Measurements from ENCODE around the gene TMEM229B. TPM values are rescaled to one million over a fixed set of nuclear protein-coding genes. Genes with fewer than 3 reads are reported as not detected.

The TMEM229B gene
- total and polyA plus RNA-seq, 4 donors = 0.28 to 4.8 (median 2.3) TPM

DNA sequence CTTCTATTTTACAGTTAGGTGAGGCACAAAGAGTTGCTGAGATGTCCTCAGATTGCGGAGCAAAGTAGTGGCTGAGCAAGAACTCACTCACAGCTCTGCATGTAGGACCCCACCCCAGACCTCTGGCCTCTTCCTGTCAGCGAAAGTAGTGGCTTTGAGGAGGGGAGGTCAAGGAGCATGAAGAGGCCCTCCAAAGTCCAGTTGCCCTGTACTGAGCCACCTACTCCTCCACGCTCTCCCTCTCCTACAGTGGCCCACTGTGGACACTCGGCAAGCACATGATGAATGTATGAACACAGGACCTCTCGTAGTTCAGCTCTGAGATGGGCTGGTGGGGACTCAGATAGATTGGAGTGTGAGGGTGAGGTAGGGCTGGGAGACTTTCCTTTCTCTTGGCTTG, 39.2 kb upstream of the TMEM229B start:
- intact Hi-C loops (cut with DNase I) = no loop called here
- Histone ChIP-seq H3K4me3 (ENCODE audit: low read length in 2 of 2) (no peak overlapping the region), H3K9me3 (ENCODE audit: control insufficient read depth, low read length) (no peaks in the 10 kb centered on the region), H3K36me3 (ENCODE audit: control insufficient read depth in 1 of 2, insufficient read depth in 2 of 2, low read length in 1 of 2) (no peaks in the 10 kb centered on the region), H3K4me1 (ENCODE audit: control insufficient read depth in 1 of 2, insufficient read depth in 2 of 2, low read length in 2 of 2) (no peaks in the 10 kb centered on the region), H3K27ac (ENCODE audit: low read depth in 1 of 2, low read length in 2 of 2) (no peak overlapping the region), H3K27me3 (ENCODE audit: control insufficient read depth in 1 of 2, insufficient read depth in 2 of 2, low read length in 1 of 2) (no peaks in the 10 kb centered on the region)
- WGBS, 2 donors = 81 to 85% methylated on average over 5 of the region's 5 CpGs
- DNase-seq (no peak), ATAC-seq (ENCODE audit: low FRiP score) (no peak)

DNA sequence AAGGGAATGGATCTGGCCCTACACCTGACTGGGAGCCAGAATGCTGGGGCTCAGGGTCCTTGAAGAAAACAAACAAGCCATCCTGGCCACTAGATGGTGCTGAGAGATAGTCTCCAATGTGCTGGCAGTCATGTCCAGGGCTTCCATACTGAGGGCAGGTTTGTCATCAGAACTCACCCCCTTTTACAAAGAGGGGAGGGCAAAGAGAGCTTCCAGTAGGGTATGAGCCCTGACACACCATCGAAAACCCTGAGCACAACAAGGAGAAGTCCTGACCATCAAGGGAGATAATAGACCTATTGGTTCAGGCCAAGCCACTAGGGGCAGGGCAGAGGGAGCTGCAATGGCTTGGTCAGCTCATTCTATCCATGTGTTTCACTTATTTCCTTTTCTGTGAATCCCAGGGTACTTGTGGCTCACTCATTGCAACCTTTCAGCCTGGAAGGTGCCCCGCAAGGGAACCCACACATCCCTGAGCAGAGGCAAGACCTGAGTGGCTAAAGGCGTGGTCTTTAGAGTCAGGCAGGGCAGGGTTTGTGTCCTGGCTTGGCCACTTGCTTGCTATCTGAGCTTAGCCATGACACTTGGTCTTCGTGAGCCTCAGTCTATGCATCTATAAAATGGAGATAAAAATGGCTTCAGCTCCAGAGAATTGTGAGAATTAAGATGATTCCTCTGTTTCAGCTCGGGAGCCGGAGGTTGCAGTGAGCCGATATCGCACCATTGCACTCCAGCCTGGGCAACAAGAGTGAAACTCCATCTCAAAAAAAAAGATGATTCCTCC, 38.3 kb upstream of the TMEM229B start:
- Histone ChIP-seq H3K27me3 (ENCODE audit: control insufficient read depth in 1 of 2, insufficient read depth in 2 of 2, low read length in 1 of 2) (no peaks in the 10 kb centered on the region), H3K36me3 (ENCODE audit: control insufficient read depth in 1 of 2, insufficient read depth in 2 of 2, low read length in 1 of 2) (no peaks in the 10 kb centered on the region), H3K4me1 (ENCODE audit: control insufficient read depth in 1 of 2, insufficient read depth in 2 of 2, low read length in 2 of 2) (no peaks in the 10 kb centered on the region), H3K27ac (ENCODE audit: low read depth in 1 of 2, low read length in 2 of 2) (no peak overlapping the region), H3K9me3 (ENCODE audit: control insufficient read depth, low read length) (no peaks in the 10 kb centered on the region), H3K4me3 (ENCODE audit: low read length in 2 of 2) (no peak overlapping the region)
- ATAC-seq (ENCODE audit: low FRiP score) (no peak), DNase-seq (peak in 1 of 2 donors; percentile 46)
- WGBS, 2 donors = 78 to 79% methylated on average over 8 of the region's 8 CpGs
- intact Hi-C loops (cut with DNase I) = no loop called here

DNA sequence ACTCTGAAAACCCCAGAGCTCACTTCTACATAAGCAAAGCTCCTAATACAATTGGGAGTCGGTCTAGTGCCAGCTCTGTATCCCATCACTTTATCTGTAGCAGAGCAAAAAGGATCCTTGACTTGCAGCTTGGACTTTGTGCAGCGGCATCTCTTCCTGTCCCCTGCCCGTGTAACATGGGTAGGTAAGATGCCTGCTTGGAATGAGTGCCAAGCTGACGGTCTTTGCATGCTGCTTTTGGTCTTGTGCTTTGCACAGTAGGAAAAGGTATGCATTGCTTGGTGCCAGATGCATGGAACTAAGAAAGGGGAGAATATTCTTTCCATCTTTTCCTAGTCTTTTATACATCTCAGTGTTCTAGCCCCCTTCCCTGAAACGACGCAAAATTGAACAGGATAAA, 37.7 kb upstream of the TMEM229B start:
- intact Hi-C loops (cut with DNase I) = no loop called here
- Histone ChIP-seq H3K36me3 (ENCODE audit: control insufficient read depth in 1 of 2, insufficient read depth in 2 of 2, low read length in 1 of 2) (no peaks in the 10 kb centered on the region), H3K9me3 (ENCODE audit: control insufficient read depth, low read length) (no peaks in the 10 kb centered on the region), H3K4me3 (ENCODE audit: low read length in 2 of 2) (no peak overlapping the region), H3K4me1 (ENCODE audit: control insufficient read depth in 1 of 2, insufficient read depth in 2 of 2, low read length in 2 of 2) (no peaks in the 10 kb centered on the region), H3K27me3 (ENCODE audit: control insufficient read depth in 1 of 2, insufficient read depth in 2 of 2, low read length in 1 of 2) (no peaks in the 10 kb centered on the region), H3K27ac (ENCODE audit: low read depth in 1 of 2, low read length in 2 of 2) (no peak overlapping the region)
- WGBS, 2 donors = 51 to 59% methylated on average over 6 of the region's 6 CpGs
- no peak for ATAC-seq (ENCODE audit: low FRiP score)
- no peak for DNase-seq

DNA sequence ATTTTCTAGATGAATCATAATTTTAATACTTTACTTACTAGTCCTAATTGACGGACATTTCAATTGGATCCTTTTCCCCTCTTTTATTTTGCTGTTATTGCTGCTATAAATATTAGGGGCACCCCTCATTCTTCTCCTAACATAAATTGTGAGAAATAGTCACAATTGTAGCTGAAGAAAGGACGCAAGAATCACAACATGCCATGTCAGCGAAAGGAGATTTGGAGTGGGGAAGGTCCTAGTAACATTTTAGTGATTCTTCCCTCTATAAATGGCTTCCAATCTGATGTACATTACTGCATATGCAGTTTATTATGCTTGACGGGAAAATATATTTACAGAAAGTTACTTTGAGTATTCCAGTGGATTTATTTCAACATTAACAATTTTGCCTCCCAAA, 36.9 kb upstream of the TMEM229B start:
- Histone ChIP-seq H3K36me3 (ENCODE audit: control insufficient read depth in 1 of 2, insufficient read depth in 2 of 2, low read length in 1 of 2) (no peaks in the 10 kb centered on the region), H3K4me3 (ENCODE audit: low read length in 2 of 2) (no peak overlapping the region), H3K27me3 (ENCODE audit: control insufficient read depth in 1 of 2, insufficient read depth in 2 of 2, low read length in 1 of 2) (no peaks in the 10 kb centered on the region), H3K4me1 (ENCODE audit: control insufficient read depth in 1 of 2, insufficient read depth in 2 of 2, low read length in 2 of 2) (no peaks in the 10 kb centered on the region), H3K27ac (ENCODE audit: low read depth in 1 of 2, low read length in 2 of 2) (no peak overlapping the region), H3K9me3 (ENCODE audit: control insufficient read depth, low read length) (no peaks in the 10 kb centered on the region)
- ATAC-seq (ENCODE audit: low FRiP score) (no peak), DNase-seq (no peak)
- intact Hi-C loops (cut with DNase I) = no loop called here
- 80 to 81% methylated on average over 4 of the region's 4 CpGs for WGBS, 2 donors

DNA sequence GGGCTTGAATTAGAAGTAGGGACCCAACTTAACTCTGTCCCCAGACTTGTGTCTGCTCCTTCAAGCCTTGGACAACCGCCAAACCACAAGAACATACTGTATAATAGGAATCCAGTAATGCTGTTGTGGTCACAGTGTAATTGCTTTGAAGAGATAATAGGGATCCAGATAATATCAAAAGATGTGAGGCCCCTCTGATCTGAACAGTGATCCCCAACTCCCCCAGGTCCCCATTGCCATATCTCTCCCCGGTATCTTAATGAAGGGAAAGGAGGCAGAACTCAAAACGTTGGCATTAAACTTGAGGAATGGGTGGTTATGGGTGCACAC, 36.1 kb upstream of the TMEM229B start:
- H3K9me3 ChIP-seq (ENCODE audit: control insufficient read depth, low read length) = no peaks in the 10 kb centered on the region
- 65 to 70% methylated on average over 3 of the region's 3 CpGs for WGBS, 2 donors
- ATAC-seq (ENCODE audit: low FRiP score) (no peak), DNase-seq (no peak)
- no peak overlapping the region for H3K4me3 ChIP-seq (ENCODE audit: low read length in 2 of 2)
- H3K36me3 ChIP-seq (ENCODE audit: control insufficient read depth in 1 of 2, insufficient read depth in 2 of 2, low read length in 1 of 2) = no peaks in the 10 kb centered on the region
- H3K27me3 ChIP-seq (ENCODE audit: control insufficient read depth in 1 of 2, insufficient read depth in 2 of 2, low read length in 1 of 2) = no peaks in the 10 kb centered on the region
- no peak overlapping the region for H3K27ac ChIP-seq (ENCODE audit: low read depth in 1 of 2, low read length in 2 of 2)
- no peaks in the 10 kb centered on the region for H3K4me1 ChIP-seq (ENCODE audit: control insufficient read depth in 1 of 2, insufficient read depth in 2 of 2, low read length in 2 of 2)
- intact Hi-C loops (cut with DNase I) = no loop called here

DNA sequence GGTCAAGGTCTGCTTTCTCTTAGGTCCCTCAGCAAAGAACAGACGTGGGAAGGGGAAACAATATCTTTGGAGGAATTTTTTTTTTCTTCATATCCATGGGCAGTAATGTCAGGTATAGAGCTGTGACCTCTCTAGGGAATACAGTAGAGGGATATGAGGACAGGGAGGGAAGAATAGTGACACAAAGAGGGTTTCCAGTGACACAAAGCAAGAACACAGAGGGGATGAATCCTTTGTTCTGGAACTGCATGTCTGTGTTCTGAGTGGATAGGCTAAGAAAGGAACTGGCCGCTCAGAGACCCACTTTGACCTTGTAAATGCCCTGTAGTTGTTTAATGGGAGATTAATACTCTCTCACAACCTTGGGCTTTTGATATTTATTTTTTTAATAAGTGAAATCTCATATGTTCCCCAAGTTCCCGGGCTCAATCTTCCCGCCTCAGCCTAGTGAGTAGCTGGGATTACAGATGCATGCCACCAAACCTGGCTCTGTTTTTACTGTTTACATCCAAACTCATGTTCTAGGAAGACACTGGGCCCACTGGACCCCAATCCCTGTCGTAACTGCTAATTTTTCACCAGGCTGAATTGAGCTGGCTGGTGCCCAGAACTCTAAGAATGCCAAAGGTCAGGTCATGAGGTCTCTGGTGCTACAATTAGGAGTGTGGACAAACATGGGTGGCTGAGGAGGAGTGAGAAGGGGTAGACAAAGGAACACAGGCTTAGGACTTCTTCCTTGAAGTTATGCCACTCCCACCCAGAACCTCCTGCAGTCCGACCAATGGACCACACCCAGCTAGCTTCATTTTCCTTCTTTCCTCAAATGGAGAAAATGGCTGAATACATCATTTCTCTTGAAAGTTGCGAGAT, 35.5 kb upstream of the TMEM229B start:
- no peaks in the 10 kb centered on the region for H3K9me3 ChIP-seq (ENCODE audit: control insufficient read depth, low read length)
- no peaks in the 10 kb centered on the region for H3K36me3 ChIP-seq (ENCODE audit: control insufficient read depth in 1 of 2, insufficient read depth in 2 of 2, low read length in 1 of 2)
- no peaks in the 10 kb centered on the region for H3K4me1 ChIP-seq (ENCODE audit: control insufficient read depth in 1 of 2, insufficient read depth in 2 of 2, low read length in 2 of 2)
- WGBS, 2 donors = 48 to 57% methylated on average over 7 of the region's 7 CpGs
- ATAC-seq (ENCODE audit: low FRiP score) (no peak), DNase-seq (no peak)
- intact Hi-C loops (cut with DNase I) = no loop called here
- no peaks in the 10 kb centered on the region for H3K27me3 ChIP-seq (ENCODE audit: control insufficient read depth in 1 of 2, insufficient read depth in 2 of 2, low read length in 1 of 2)
- H3K4me3 ChIP-seq (ENCODE audit: low read length in 2 of 2) = no peak overlapping the region
- no peak overlapping the region for H3K27ac ChIP-seq (ENCODE audit: low read depth in 1 of 2, low read length in 2 of 2)

DNA sequence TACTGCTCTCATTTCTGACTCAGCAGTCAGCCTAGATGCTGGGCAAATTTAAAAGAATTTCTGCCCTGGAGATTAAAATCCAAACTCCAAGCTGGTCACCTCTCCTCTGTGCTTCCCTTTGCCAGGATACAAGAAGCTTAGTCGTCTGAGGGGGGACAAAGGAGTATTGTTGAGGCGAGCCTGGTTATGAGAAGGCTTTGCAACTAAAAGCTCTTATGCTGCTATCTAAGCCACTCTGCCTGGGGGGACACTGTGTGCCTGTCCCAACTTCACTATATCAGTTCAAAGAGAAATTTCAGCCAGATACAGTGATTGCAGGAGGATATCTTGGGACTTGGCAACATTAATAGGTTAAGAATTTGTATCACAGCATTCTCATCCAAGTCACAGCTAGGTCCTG, 33.7 kb upstream of the TMEM229B start:
- Histone ChIP-seq H3K36me3 (ENCODE audit: control insufficient read depth in 1 of 2, insufficient read depth in 2 of 2, low read length in 1 of 2) (no peaks in the 10 kb centered on the region), H3K27me3 (ENCODE audit: control insufficient read depth in 1 of 2, insufficient read depth in 2 of 2, low read length in 1 of 2) (no peaks in the 10 kb centered on the region), H3K27ac (ENCODE audit: low read depth in 1 of 2, low read length in 2 of 2) (no peak overlapping the region), H3K4me3 (ENCODE audit: low read length in 2 of 2) (no peak overlapping the region), H3K9me3 (ENCODE audit: control insufficient read depth, low read length) (no peaks in the 10 kb centered on the region), H3K4me1 (ENCODE audit: control insufficient read depth in 1 of 2, insufficient read depth in 2 of 2, low read length in 2 of 2) (no peaks in the 10 kb centered on the region)
- ATAC-seq (ENCODE audit: low FRiP score) (no peak), DNase-seq (no peak)
- WGBS, 2 donors = 26 to 33% methylated on average over 2 of the region's 2 CpGs
- intact Hi-C loops (cut with DNase I) = no loop called here

DNA sequence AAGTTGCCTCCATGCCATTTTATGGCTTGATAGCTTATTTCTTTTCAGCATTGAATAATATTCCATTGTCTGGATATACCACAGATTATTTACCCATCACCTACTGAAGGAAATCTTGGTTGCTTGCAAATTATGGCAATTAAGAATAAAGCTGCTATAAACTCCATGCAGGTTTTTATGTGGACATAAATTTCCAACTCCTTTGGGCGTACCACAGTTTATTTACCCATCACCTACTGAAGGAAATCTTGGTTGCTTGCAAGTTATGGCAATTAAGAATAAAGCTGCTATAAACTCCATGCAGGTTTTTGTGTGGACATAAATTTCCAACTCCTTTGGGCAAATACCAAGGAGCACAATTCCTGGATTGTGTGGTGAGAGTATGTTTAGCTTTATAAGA, 32.0 kb upstream of the TMEM229B start:
- DNase-seq (no peak), ATAC-seq (ENCODE audit: low FRiP score) (no peak)
- Histone ChIP-seq H3K4me3 (ENCODE audit: low read length in 2 of 2) (no peak overlapping the region), H3K27me3 (ENCODE audit: control insufficient read depth in 1 of 2, insufficient read depth in 2 of 2, low read length in 1 of 2) (no peaks in the 10 kb centered on the region), H3K4me1 (ENCODE audit: control insufficient read depth in 1 of 2, insufficient read depth in 2 of 2, low read length in 2 of 2) (no peaks in the 10 kb centered on the region), H3K36me3 (ENCODE audit: control insufficient read depth in 1 of 2, insufficient read depth in 2 of 2, low read length in 1 of 2) (no peaks in the 10 kb centered on the region), H3K9me3 (ENCODE audit: control insufficient read depth, low read length) (no peaks in the 10 kb centered on the region), H3K27ac (ENCODE audit: low read depth in 1 of 2, low read length in 2 of 2) (no peak overlapping the region)
- intact Hi-C loops (cut with DNase I) = no loop called here
- 92% methylated on average over 1 of the region's 1 CpG for WGBS, 2 donors

DNA sequence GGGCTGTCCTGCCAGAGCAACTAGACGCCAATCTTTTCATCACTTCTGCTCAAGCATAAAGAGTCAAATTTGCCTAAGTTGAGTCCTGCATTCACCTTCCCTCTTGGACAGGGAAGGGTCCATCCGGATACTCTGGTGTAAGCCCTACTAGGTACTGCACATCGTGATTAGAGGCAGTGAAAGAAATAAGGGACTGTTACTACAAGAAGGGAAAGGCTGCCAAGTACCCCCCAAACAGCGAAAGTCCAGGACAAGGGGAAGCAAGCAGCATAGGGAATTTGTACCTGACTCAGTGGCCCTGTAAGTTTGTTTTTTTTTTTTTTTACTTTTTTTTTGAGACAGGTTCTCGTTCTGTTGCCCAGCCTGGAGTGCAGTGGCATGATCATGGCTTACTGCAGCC, 30.9 kb upstream of the TMEM229B start:
- no peak overlapping the region for H3K4me3 ChIP-seq (ENCODE audit: low read length in 2 of 2)
- H3K27ac ChIP-seq (ENCODE audit: low read depth in 1 of 2, low read length in 2 of 2) = no peak overlapping the region
- no peaks in the 10 kb centered on the region for H3K9me3 ChIP-seq (ENCODE audit: control insufficient read depth, low read length)
- intact Hi-C loops (cut with DNase I) = no loop called here
- no peaks in the 10 kb centered on the region for H3K36me3 ChIP-seq (ENCODE audit: control insufficient read depth in 1 of 2, insufficient read depth in 2 of 2, low read length in 1 of 2)
- H3K4me1 ChIP-seq (ENCODE audit: control insufficient read depth in 1 of 2, insufficient read depth in 2 of 2, low read length in 2 of 2) = no peaks in the 10 kb centered on the region
- ATAC-seq (ENCODE audit: low FRiP score) (no peak), DNase-seq (no peak)
- WGBS, 2 donors = 73 to 83% methylated on average over 5 of the region's 5 CpGs
- H3K27me3 ChIP-seq (ENCODE audit: control insufficient read depth in 1 of 2, insufficient read depth in 2 of 2, low read length in 1 of 2) = no peaks in the 10 kb centered on the region
